Small intestine (tissue), 4 donors: ENCODE results near the gene MOV10L1. TPM values are rescaled to one million over a fixed set of nuclear protein-coding genes. Genes with fewer than 3 reads are reported as not detected.

Experiments used
- polyA plus RNA-seq, 4 donors: library from polyadenylated mRNA; stranded (reverse) in 3 of 4; unstranded in 1 of 4; fragments of 200-250 nt in 3 of 4; fragments of 120-200 nt in 1 of 4; gene quantifications; one replicate each; pipeline versions ENCODE4 v1.2.1 to v1.2.3, GENCODE V29; 2013
- donor health status: healthy with polysubstance abuse.
- donor health status: Bipolar disorder and iron deficiency.
- donor health status: healthy.

MOV10L1 gene
- polyA plus RNA-seq, 4 donors = 0.19 to 2.1 TPM; not detected in 2

Other genes starting within 250 kb of the MOV10L1 start
- 10 to 100 TPM in 1 of 4 donors, 1 to 10 TPM in 3; 3.2 to 12.4 (median 5.6) TPM for gene ZBED4, start 236.2 kb upstream of the MOV10L1 start, polyA plus RNA-seq
- gene ALG12, start 171.6 kb upstream of the MOV10L1 start, polyA plus RNA-seq = 10 to 100 TPM in 2 of 4 donors, 1 to 10 TPM in 2; 9.4 to 31.6 (median 12.4) TPM
- 100 to 1,000 TPM in 1 of 4 donors, 10 to 100 TPM in 3; 11.9 to 107 (median 21.8) TPM for gene CRELD2, start 171.4 kb upstream of the MOV10L1 start, polyA plus RNA-seq
- gene PIM3, start 129.2 kb upstream of the MOV10L1 start, polyA plus RNA-seq = 10 to 100 TPM; 35.7 to 72.2 (median 45.9) TPM
- under 1 TPM in 3 of 4 donors, not detected in 1; 0.27 to 0.65 (median 0.49) TPM for gene IL17REL, start 77.2 kb upstream of the MOV10L1 start, polyA plus RNA-seq
- not detected for gene TTLL8, start 31.7 kb upstream of the MOV10L1 start, polyA plus RNA-seq
- gene MLC1, start 4.6 kb upstream of the MOV10L1 start, polyA plus RNA-seq = under 1 TPM in 2 of 4 donors, not detected in 2; 0.03 to 0.32 TPM
- gene PANX2, start 80.7 kb downstream of the MOV10L1 start, polyA plus RNA-seq = under 1 TPM in 2 of 4 donors, not detected in 2; 0.12 to 0.36 TPM
- 10 to 100 TPM; 43.3 to 84.6 (median 66.9) TPM for gene TRABD, start 95.9 kb downstream of the MOV10L1 start, polyA plus RNA-seq
- gene SELENOO, start 111.0 kb downstream of the MOV10L1 start, polyA plus RNA-seq = 10 to 100 TPM; 23.6 to 94.6 (median 66.5) TPM
- gene TUBGCP6, start 155.0 kb downstream of the MOV10L1 start, polyA plus RNA-seq = 10 to 100 TPM; 23.0 to 55.5 (median 39.7) TPM
- 10 to 100 TPM; 15.9 to 53.1 (median 27.5) TPM for gene HDAC10, start 161.3 kb downstream of the MOV10L1 start, polyA plus RNA-seq
- 1 to 10 TPM in 3 of 4 donors, under 1 TPM in 1; 0.45 to 7.1 (median 3.6) TPM for gene MAPK12, start 171.7 kb downstream of the MOV10L1 start, polyA plus RNA-seq
- gene MAPK11, start 180.4 kb downstream of the MOV10L1 start, polyA plus RNA-seq = 1 to 10 TPM in 3 of 4 donors, not detected in 1; 2.2 to 7.9 (median 2.4) TPM
- gene PLXNB2, start 217.6 kb downstream of the MOV10L1 start, polyA plus RNA-seq = 100 to 1,000 TPM in 2 of 4 donors, 10 to 100 TPM in 2; 70.3 to 179 (median 95.2) TPM
- 1 to 10 TPM; 1.9 to 4.5 (median 2.5) TPM for gene DENND6B, start 237.0 kb downstream of the MOV10L1 start, polyA plus RNA-seq